Body of pancreas (tissue), 4 donors: Measurements from ENCODE around the gene SCEL.

Experiments
- POLR2A ChIP-seq, 3 donors: fragments of 450-650 bp; IDR thresholded peaks; one replicate each; pipeline ENCODE4 v1.6.1; 2016; ENCODE audit warnings: antibody characterized with exemption in 3 of 3, mild to moderate bottlenecking in 2 of 3
- TF ChIP-seq, protein P1 (sequence below), 7 experiments: fragments of 450-650 bp in 4 of 7; fragments of 200-600 bp in 3 of 7; sonication (generic) in 3 of 7; IDR thresholded peaks; one replicate each; pipeline ENCODE4 v1.5.1; 2016 to 2019; ENCODE audit warnings: antibody characterized with exemption in 7 of 7

DNA sequence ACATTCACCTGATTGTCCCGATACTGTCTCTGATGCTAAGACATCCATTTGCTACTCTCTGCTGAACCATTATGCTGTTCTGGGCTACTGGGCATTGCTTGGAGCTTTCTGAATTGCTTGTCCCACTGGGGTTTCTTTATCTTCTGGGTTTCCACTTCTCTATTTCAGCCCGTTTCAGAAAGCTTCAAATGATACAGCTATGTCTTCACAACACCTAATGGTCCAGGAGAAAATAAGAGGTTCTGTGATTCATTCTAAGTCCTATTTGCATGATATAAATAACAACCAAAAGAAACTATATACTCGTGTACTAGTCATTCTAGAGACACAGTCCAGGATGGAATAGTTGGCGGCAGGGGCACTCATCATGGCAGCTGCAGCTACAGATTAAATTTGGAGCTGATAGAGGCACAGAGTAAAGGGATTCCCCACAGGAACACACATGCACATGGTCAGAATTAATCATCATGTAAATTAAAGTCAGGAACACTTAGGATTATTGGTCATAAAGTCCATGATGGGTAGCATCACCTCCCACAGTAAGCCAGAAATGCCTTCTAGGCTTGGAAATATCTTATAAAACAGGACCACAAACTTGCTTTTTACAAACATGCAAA is 33.3 kb upstream of the SCEL start:
- TF ChIP-seq, protein P1, sequence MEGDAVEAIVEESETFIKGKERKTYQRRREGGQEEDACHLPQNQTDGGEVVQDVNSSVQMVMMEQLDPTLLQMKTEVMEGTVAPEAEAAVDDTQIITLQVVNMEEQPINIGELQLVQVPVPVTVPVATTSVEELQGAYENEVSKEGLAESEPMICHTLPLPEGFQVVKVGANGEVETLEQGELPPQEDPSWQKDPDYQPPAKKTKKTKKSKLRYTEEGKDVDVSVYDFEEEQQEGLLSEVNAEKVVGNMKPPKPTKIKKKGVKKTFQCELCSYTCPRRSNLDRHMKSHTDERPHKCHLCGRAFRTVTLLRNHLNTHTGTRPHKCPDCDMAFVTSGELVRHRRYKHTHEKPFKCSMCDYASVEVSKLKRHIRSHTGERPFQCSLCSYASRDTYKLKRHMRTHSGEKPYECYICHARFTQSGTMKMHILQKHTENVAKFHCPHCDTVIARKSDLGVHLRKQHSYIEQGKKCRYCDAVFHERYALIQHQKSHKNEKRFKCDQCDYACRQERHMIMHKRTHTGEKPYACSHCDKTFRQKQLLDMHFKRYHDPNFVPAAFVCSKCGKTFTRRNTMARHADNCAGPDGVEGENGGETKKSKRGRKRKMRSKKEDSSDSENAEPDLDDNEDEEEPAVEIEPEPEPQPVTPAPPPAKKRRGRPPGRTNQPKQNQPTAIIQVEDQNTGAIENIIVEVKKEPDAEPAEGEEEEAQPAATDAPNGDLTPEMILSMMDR (IDR thresholded peaks at IDR 0.05): no peak
- TF ChIP-seq POLR2A (IDR thresholded peaks at IDR 0.05): no peak
